ENCODE data around the gene TMEM151A. TPM values are rescaled to one million over a fixed set of nuclear protein-coding genes. Genes with fewer than 3 reads are reported as not detected.
A peak's percentile ranks its signal among the peaks of the same experiment; 100 is the strongest.

The TMEM151A gene
- total RNA-seq, 1 donor from 2014 or later: not detected

DNA sequence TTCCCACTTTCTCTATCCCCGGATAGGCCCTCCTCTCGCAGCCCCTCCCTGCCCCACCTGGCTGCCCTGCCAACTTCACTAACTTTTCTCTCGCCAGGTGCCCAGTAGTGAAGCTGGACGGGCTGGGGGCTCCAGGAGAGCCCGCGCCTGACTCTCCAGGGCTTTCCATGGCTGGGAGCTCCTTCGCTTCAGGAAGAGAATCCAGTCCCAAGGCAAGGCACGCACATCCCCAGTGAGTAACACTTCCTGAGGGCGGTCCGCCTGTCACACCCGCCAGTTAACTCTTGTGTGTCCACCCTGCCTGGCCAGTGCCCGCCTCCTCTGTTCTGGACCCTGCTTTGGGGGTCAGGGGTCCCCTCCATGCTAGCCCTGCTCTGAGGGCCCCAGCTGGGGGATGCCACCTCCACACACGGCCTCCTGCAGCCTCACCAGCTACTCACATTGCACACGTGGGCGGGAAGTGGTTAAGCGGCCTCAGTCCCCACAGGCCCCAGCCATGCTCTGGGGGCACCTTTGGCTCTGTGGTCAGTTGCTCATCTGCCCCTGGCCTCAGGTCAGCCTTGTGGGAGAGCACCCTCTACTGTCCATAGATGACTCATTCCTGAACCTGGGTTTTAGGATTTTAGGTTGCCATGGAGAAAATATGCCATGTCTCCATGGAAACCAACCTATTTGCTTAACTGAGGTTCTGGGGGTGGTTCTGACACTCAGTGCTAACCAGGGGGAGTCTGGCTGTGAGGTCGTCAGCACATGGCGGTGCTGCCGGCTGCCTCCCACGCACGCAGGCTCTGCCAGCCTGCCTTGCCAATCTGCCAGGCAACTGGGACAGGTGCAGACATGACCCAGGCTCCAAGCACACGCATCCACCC, 44.8 kb downstream of the TMEM151A start, which contains the start of gene RIN1:
TSS of gene RIN1 (minus strand) at position 201 of the 869 bp plus-strand sequence. CDS start at position 169, 32 bp downstream.
- peak; percentile 92 to 97 for DNase-seq (ENCODE audit: low read depth in 2 of 2)

DNA sequence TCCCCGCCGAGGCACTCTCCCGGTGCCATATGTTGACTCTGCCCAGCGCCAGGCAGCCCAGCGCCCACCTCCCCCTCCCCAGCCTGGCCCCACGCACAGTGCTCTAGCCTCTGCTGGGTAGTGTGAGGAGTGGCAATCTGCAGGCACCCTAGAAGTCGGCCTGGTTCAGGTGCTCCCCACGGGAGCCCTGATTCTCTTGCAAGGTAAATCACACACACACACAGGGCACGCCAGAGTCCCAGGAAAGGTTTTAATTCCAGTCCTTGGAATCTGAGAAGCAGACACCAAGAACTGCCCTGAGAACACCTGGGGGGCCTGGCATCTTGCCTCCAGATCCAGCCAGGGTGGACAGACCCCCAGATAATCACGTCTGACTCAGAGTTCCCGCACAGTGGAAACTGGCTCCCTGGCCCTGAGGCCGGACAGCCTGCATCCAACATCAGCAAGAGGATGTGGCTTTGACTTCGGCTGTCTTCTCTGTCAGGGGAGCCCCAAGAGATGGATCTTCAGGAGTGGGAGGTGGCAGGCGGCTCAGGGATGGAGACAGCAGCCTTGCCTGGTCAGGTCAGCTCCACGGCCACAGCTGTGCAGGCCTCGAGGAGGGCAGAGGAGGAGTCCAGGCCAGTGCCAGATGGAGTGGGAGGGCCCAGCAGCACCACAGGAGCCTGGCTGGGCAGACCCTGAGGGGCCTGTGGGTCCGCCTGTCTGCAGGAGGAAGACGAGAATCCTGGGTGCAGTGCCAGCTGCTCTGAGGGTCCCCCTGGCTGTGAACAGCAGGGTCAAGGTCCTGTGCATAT, 45.6 kb downstream of the TMEM151A start:
- DNase-seq (ENCODE audit: low read depth in 2 of 2): peak in 1 of 2 donors; percentile 29

DNA sequence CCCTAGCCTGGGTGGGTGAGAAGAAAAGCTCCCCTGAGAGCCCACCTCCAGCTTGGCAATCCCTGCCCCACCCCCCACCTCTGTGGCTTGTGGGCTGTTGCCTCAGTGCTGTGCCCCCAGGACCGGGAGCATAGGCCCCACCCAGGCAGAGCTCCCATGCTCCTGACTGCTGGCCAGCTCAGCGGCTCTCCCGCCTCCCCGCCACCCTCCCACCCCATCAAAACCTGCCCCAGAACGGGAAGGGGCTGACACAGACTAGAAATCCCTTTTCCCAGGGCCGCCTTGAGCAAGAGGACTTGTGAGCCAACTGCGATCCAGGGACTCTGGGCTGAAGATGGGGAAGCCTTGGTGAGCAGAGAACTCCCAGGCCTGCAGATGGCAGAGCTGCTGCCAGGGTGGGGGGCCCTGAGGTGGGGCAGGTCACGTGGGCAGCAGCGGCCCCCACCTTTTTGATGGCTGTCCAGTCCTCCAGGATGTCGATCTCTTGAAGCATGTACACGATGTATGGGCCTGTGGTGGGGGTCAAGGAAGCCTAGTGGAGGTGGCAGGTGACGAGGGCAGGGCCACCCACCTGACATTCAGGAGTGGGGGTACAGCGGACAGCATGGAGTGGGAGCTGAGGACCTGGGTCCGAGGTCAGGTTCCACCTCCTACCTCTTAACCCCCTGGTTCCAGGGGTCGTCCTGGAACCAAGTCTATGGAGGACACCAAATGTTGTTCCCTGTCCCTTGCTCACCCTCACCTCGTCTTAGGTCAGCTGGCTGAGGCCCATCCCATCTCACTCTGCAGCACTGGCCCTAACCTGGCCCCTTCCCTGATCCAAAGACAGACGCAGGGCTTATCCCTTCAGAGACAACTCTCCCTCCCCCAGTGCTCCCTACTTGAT, 46.8 kb downstream of the TMEM151A start:
- no peak for DNase-seq (ENCODE audit: low read depth in 2 of 2)

- no peak for DNase-seq (ENCODE audit: low read depth in 2 of 2)
Observed at GRCh38 chr11:66339162-66339675, 47.5 kb downstream of the TMEM151A start.

- DNase-seq (ENCODE audit: low read depth in 2 of 2): no peak
Observed at GRCh38 chr11:66339686-66340483, 48.2 kb downstream of the TMEM151A start.

GRCh38 chr11:66340596-66341501, 49.2 kb downstream of the TMEM151A start:
- DNase-seq (ENCODE audit: low read depth in 2 of 2): no peak

- no peak for DNase-seq (ENCODE audit: low read depth in 2 of 2)
Observed at GRCh38 chr11:66341502-66342126, 49.9 kb downstream of the TMEM151A start.

DNA sequence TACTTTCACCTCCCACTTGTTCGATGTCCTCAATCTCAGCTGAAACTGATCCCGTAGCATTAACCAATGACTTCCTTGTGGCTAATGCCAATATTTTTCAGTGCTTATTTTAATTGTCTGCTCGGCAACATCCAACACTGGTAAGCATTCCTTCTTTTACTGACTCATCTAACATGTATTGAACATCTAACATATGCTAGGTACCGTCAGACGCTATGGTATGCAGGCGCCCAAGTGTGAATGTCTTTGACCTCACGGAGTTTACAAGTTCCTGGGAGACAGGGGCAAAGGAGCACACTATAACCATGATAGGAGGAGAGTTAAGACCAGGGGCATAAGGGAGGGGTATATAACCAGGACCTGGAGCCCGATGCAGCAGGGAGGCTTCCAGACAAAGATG, 51.5 kb downstream of the TMEM151A start:
- no peak for DNase-seq (ENCODE audit: low read depth in 2 of 2)

- peak; percentile 98 to 99 for DNase-seq (ENCODE audit: low read depth in 2 of 2)
Observed at GRCh38 chr11:66344550-66345315, 53.0 kb downstream of the TMEM151A start, which contains the start of gene BRMS1. BRMS1 (minus strand) TSS chr11:66345104; CDS start chr11:66342234, 2,870 bp downstream.

DNA sequence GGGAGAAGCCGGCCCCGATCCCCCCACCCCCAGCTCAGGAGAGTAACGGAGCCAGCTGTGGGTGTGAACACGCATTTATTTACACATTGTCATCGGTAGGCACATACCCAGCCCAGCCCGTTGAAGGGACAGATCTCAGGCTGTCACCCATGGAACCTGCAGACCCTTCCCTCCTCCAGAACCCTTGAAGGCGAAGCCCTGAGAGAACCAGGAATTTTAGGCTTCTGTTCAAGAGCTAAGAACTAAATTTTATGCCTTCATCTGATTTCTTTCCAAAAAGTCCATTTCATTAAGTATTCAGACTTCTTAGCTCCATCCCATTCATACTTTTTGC, 53.6 kb downstream of the TMEM151A start:
- no peak for DNase-seq (ENCODE audit: low read depth in 2 of 2)

Other genes starting within 250 kb of the TMEM151A start
- gene GAL3ST3, start 242.7 kb upstream of the TMEM151A start, total RNA-seq: 0.20 and 0.22 TPM in 2 replicates
- 57.3 and 63.5 TPM in 2 replicates for gene SF3B2, start 239.5 kb upstream of the TMEM151A start, total RNA-seq
- 17.2 and 22.6 TPM in 2 replicates for gene PACS1, start 221.6 kb upstream of the TMEM151A start, total RNA-seq
- gene KLC2, start 34.2 kb upstream of the TMEM151A start, total RNA-seq: 7.3 and 8.7 TPM in 2 replicates
- gene RAB1B, start 23.3 kb upstream of the TMEM151A start, total RNA-seq: 64.1 and 70.8 TPM in 2 replicates
- gene CNIH2, start 13.7 kb upstream of the TMEM151A start, total RNA-seq: under 0.01 TPM in 1 of 2 replicates, not detected in the other
- 95.9 and 136 TPM in 2 replicates for gene YIF1A, start 2.8 kb upstream of the TMEM151A start, total RNA-seq
- under 0.01 TPM in 2 replicates for gene CD248, start 25.1 kb downstream of the TMEM151A start, total RNA-seq
- 2.8 and 3.5 TPM in 2 replicates for gene RIN1, start 44.5 kb downstream of the TMEM151A start, total RNA-seq
- gene BRMS1, start 53.2 kb downstream of the TMEM151A start, total RNA-seq: 49.7 and 54.6 TPM in 2 replicates
- gene B4GAT1, start 55.7 kb downstream of the TMEM151A start, total RNA-seq: 16.1 and 19.8 TPM in 2 replicates
- 0.22 and 0.79 TPM in 2 replicates for gene SLC29A2, start 79.9 kb downstream of the TMEM151A start, total RNA-seq
- gene NPAS4, start 129.1 kb downstream of the TMEM151A start, total RNA-seq: not detected in 2 replicates
- 30.9 and 31.9 TPM in 2 replicates for gene MRPL11, start 147.0 kb downstream of the TMEM151A start, total RNA-seq
- 3.3 and 4.4 TPM in 2 replicates for gene PELI3, start 175.0 kb downstream of the TMEM151A start, total RNA-seq
- 46.4 and 48.4 TPM in 2 replicates for gene DPP3, start 188.5 kb downstream of the TMEM151A start, total RNA-seq
- gene BBS1, start 218.7 kb downstream of the TMEM151A start, total RNA-seq: 12.1 and 12.9 TPM in 2 replicates